Mesenchymal stem cell (in vitro differentiated cells and primary cell): Measurements from ENCODE around the gene NAGPA.

Experiments
- DNase-seq: peaks from one replicate; pipeline ENCODE4 v3.0.0-alpha.2; 2013
- H2AFZ ChIP-seq: one replicate; pipeline ENCODE4 v1.6.1; 2013; ENCODE audit warnings: low read depth, mild to moderate bottlenecking, control low read depth, inconsistent platforms, low read length, moderate library complexity
- H2AK5ac ChIP-seq: 2 replicates; pipeline ENCODE4 v1.6.1; 2013; ENCODE audit warnings: low read length, moderate library complexity, mild to moderate bottlenecking, inconsistent platforms; ENCODE audit not compliant: severe bottlenecking
- H2BK120ac ChIP-seq: one replicate; pipeline ENCODE4 v1.6.1; 2013; ENCODE audit warnings: low read depth, mild to moderate bottlenecking, inconsistent platforms, low read length, moderate library complexity
- H2BK12ac ChIP-seq, 2 experiments: one replicate each; pipeline ENCODE4 v1.6.1; 2013; ENCODE audit warnings: inconsistent platforms in 2 of 2, low read length in 2 of 2, mild to moderate bottlenecking in 2 of 2, moderate library complexity in 2 of 2, control low read depth in 1 of 2
- H2BK15ac ChIP-seq: one replicate; pipeline ENCODE4 v1.6.1; 2013; ENCODE audit warnings: mild to moderate bottlenecking, low read depth, inconsistent platforms; ENCODE audit not compliant: poor library complexity, severe bottlenecking
- H2BK5ac ChIP-seq: 2 replicates; pipeline ENCODE4 v1.6.1; 2013; ENCODE audit warnings: low read depth, mild to moderate bottlenecking, low read length, control low read depth, inconsistent platforms; ENCODE audit not compliant: poor library complexity, severe bottlenecking
- H3K14ac ChIP-seq, 2 experiments: one replicate each; pipeline ENCODE4 v1.6.1; 2013; ENCODE audit warnings: inconsistent platforms in 2 of 2, low read length in 2 of 2, control low read depth in 1 of 2, mild to moderate bottlenecking in 1 of 2, moderate library complexity in 1 of 2
- H3K18ac ChIP-seq, 2 experiments: one replicate each; pipeline ENCODE4 v1.6.1; 2013; ENCODE audit warnings: inconsistent platforms in 2 of 2, low read length in 2 of 2, control low read depth in 1 of 2, low read depth in 1 of 2, mild to moderate bottlenecking in 1 of 2
- H3K23ac ChIP-seq, 2 experiments: one replicate each; pipeline ENCODE4 v1.6.1; 2013; ENCODE audit warnings: inconsistent platforms in 2 of 2, low read length in 2 of 2, mild to moderate bottlenecking in 2 of 2, moderate library complexity in 2 of 2, control low read depth in 1 of 2
- H3K27ac ChIP-seq: 2 replicates; pipeline ENCODE4 v1.5.1; 2013; ENCODE audit warnings: mild to moderate bottlenecking, moderate library complexity, low read length, control low read depth, inconsistent platforms; ENCODE audit not compliant: poor library complexity, severe bottlenecking
- H3K27me3 ChIP-seq, 2 experiments: 2 replicates each; pipeline versions ENCODE4 v1.6.1 to v1.7.0; 2013; ENCODE audit warnings: low read length in 2 of 2, mild to moderate bottlenecking in 2 of 2, moderate library complexity in 2 of 2, control low read depth in 1 of 2, inconsistent platforms in 1 of 2; ENCODE audit not compliant: control insufficient read depth in 1 of 2, insufficient read depth in 1 of 2
- H3K36me3 ChIP-seq, 2 experiments: 2 replicates each; pipeline versions ENCODE4 v1.6.1 to v1.7.0; 2013; ENCODE audit warnings: low read length in 2 of 2, control low read depth in 1 of 2, inconsistent platforms in 1 of 2, low read depth in 1 of 2, mild to moderate bottlenecking in 1 of 2; ENCODE audit not compliant: insufficient read depth in 2 of 2, control insufficient read depth in 1 of 2
- H3K4ac ChIP-seq, 2 experiments: one replicate each; pipeline ENCODE4 v1.6.1; 2013; ENCODE audit warnings: inconsistent platforms in 2 of 2, low read length in 2 of 2, mild to moderate bottlenecking in 2 of 2, moderate library complexity in 2 of 2, control low read depth in 1 of 2, low read depth in 1 of 2
- H3K4me1 ChIP-seq: 2 replicates; pipeline ENCODE4 v1.6.1; 2013; ENCODE audit warnings: low read depth, low read length, control low read depth; ENCODE audit not compliant: control insufficient read depth, insufficient read depth
- H3K4me2 ChIP-seq: 2 replicates; pipeline ENCODE4 v1.6.1; 2013; ENCODE audit warnings: low read length, mild to moderate bottlenecking, inconsistent platforms; ENCODE audit not compliant: poor library complexity, severe bottlenecking
- H3K4me3 ChIP-seq, 2 experiments: 2 replicates each; pipeline versions ENCODE4 v1.5.1 to v1.7.0; 2013; ENCODE audit warnings: low read length in 2 of 2, mild to moderate bottlenecking in 2 of 2, control low read depth in 1 of 2, low read depth in 1 of 2; ENCODE audit not compliant: insufficient read depth in 1 of 2
- H3K79me1 ChIP-seq: replicated peaks from 2 replicates; pipeline ENCODE4 v1.6.1; 2013; ENCODE audit warnings: mild to moderate bottlenecking, control low read depth, low read length, inconsistent platforms; ENCODE audit not compliant: poor library complexity, severe bottlenecking
- H3K9ac ChIP-seq: 2 replicates; pipeline ENCODE4 v1.7.0; 2013; ENCODE audit warnings: mild to moderate bottlenecking, low read length, moderate library complexity
- H3K9me3 ChIP-seq: 2 replicates; pipeline ENCODE4 v1.7.0; 2013; ENCODE audit warnings: mild to moderate bottlenecking, low read length; ENCODE audit not compliant: control insufficient read depth
- H4K8ac ChIP-seq: one replicate; pipeline ENCODE4 v1.6.1; 2013; ENCODE audit warnings: inconsistent platforms, mild to moderate bottlenecking, low read length, moderate library complexity
- H4K91ac ChIP-seq: one replicate; pipeline ENCODE4 v1.6.1; 2013; ENCODE audit warnings: mild to moderate bottlenecking, low read length, inconsistent platforms
- WGBS: methylation state at CpG from one replicate; pipeline ENCODE4 v1.1.7; 2013; ENCODE audit warnings: mixed read lengths; 5-methylcytosine and 5-hydroxymethylcytosine counted together

Gene NAGPA

DNA sequence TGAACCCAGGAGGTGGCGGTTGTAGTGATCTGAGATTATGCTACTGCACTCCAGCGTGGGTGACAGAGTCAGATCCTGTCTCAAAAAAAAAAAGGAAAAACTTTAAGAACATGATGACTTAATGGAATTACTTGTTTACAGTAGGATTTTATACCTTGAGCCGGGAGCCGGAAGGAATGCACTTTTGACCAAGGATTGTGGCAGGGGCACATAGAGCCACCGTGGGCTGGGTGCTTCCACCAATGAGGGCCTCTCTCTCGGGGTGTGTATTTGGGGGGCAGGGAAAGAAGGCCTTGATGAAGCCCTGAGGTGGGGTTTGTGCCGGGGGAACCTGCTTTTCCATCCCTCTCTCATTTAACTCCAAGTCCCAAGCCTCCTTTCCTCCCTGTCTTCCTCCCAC is 6.7 kb upstream of the NAGPA start:
- Histone ChIP-seq H3K27me3 (peaks cover 11 to 19% of the 10 kb centered on the region in 2 experiments), H2BK15ac (no peak overlapping the region), H3K4me1 (peaks cover 13% of the 10 kb centered on the region), H3K27ac (no peak overlapping the region), H2AK5ac (no peak overlapping the region), H3K4me3 (no peak overlapping the region), H3K79me1 (no peaks in the 10 kb centered on the region), H3K4ac (no peak overlapping the region), H2BK5ac (no peak overlapping the region), H3K14ac (no peak overlapping the region), H2AFZ (no peak overlapping the region), H4K8ac (no peak overlapping the region), H3K23ac (no peak overlapping the region), H3K9me3 (no peaks in the 10 kb centered on the region), H3K36me3 (no peaks in the 10 kb centered on the region), H2BK12ac (no peak overlapping the region), H2BK120ac (no peak overlapping the region), H3K4me2 (no peak overlapping the region), H3K9ac (no peak overlapping the region), H4K91ac (no peak overlapping the region), H3K18ac (no peak overlapping the region)
- DNase-seq, result no peak
- 73% methylated on average over 5 of the region's 7 CpGs for WGBS

- peaks cover 8 to 11% of the 10 kb centered on the region in 2 experiments for H3K27me3 ChIP-seq
- no peak overlapping the region for H3K4me3 ChIP-seq
- no peak overlapping the region for H3K4ac ChIP-seq
- H3K4me1 ChIP-seq, result peaks cover 12% of the 10 kb centered on the region
- no peak overlapping the region for H2BK5ac ChIP-seq
- no peak overlapping the region for H3K18ac ChIP-seq
- H3K14ac ChIP-seq, result no peak overlapping the region
- 52% methylated on average over 9 of the region's 12 CpGs for WGBS
- H3K9ac ChIP-seq, result no peak overlapping the region
- H2BK120ac ChIP-seq, result no peak overlapping the region
- no peak overlapping the region for H2BK15ac ChIP-seq
- no peak overlapping the region for H4K91ac ChIP-seq
- H3K4me2 ChIP-seq, result no peak overlapping the region
- no peak overlapping the region for H2AFZ ChIP-seq
- H3K36me3 ChIP-seq, result peaks cover 0 to 3% of the 10 kb centered on the region in 2 experiments
- DNase-seq, result peak; percentile 9
- no peaks in the 10 kb centered on the region for H3K9me3 ChIP-seq
- peaks cover 13% of the 10 kb centered on the region for H3K79me1 ChIP-seq
- no peak overlapping the region for H3K27ac ChIP-seq
- no peak overlapping the region for H2AK5ac ChIP-seq
- no peak overlapping the region for H4K8ac ChIP-seq
- H3K23ac ChIP-seq, result no peak overlapping the region
- H2BK12ac ChIP-seq, result no peak overlapping the region
Observed at GRCh38 chr16:5036228-5037156, 2.8 kb upstream of the NAGPA start.

- Histone ChIP-seq H3K4me3 (no peak overlapping the region), H3K4me1 (peaks cover 7% of the 10 kb centered on the region), H3K36me3 (peaks cover 0 to 4% of the 10 kb centered on the region in 2 experiments), H2BK15ac (no peak overlapping the region), H2BK120ac (no peak overlapping the region), H4K91ac (no peak overlapping the region), H4K8ac (no peak overlapping the region), H3K27me3 (peaks cover 6 to 8% of the 10 kb centered on the region in 2 experiments), H3K9ac (no peak overlapping the region), H3K14ac (no peak overlapping the region), H3K9me3 (no peaks in the 10 kb centered on the region), H2BK12ac (no peak overlapping the region), H3K27ac (no peak overlapping the region), H2AFZ (no peak overlapping the region), H3K23ac (no peak overlapping the region), H3K4me2 (no peak overlapping the region), H3K4ac (no peak overlapping the region), H2AK5ac (no peak overlapping the region), H3K79me1 (peaks cover 13% of the 10 kb centered on the region), H2BK5ac (no peak overlapping the region), H3K18ac (no peak overlapping the region)
- 59% methylated on average over 1 of the region's 1 CpG for WGBS
- DNase-seq, result peak; percentile 3
Observed at GRCh38 chr16:5035909-5036227, 2.1 kb upstream of the NAGPA start.

DNA sequence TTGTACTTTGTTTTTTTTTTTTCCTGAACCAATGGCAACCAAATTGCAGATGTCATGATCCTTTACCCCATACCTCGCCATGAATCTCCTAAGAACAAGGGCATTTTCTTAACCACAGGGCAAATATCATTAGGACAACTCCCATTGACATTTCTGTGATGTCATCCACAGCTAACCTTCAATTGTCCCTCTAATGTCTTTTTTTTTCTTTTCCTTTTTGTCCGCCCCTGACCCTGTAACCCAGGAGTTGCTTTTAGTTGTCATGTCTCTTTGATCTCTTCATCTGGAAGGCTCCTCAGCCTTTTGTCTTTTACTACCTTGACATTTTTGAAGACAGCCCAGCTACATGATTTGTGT is 410 bp upstream of the NAGPA start:
- Histone ChIP-seq H2BK5ac (no peak overlapping the region), H2BK120ac (no peak overlapping the region), H2BK12ac (no peak overlapping the region), H3K14ac (no peak overlapping the region), H3K18ac (no peak overlapping the region), H3K27ac (no peak overlapping the region), H2AFZ (no peak overlapping the region), H3K36me3 (peaks cover 7 to 14% of the 10 kb centered on the region in 2 experiments), H3K4me1 (peaks cover 7% of the 10 kb centered on the region), H3K9me3 (no peaks in the 10 kb centered on the region), H2AK5ac (no peak overlapping the region), H4K91ac (no peak overlapping the region), H4K8ac (peak overlapping the region; percentile 12), H3K4ac (peak overlapping the region; percentile 1 to 68), H3K23ac (no peak overlapping the region), H3K4me3 (peak overlapping the region in 1 of 2 experiments; percentile 82), H3K4me2 (peak overlapping the region; percentile 91), H3K79me1 (peaks cover 20% of the 10 kb centered on the region), H2BK15ac (no peak overlapping the region), H3K9ac (peak overlapping the region; percentile 87), H3K27me3 (peaks cover 0 to 8% of the 10 kb centered on the region in 2 experiments)
- no peak for DNase-seq
- 40% methylated on average over 2 of the region's 2 CpGs for WGBS
